B cell (primary cell): ENCODE data around the gene RABGAP1. TPM values are rescaled to one million over a fixed set of nuclear protein-coding genes. Genes with fewer than 3 reads are reported as not detected.

Source experiments
- ATAC-seq: fragments of 200-7000 bp; cut with Tn5 transposase; one replicate; pipeline ENCODE4 v1.10.0; 2021; ENCODE audit warnings: low read depth, mild to moderate bottlenecking, moderate number of reproducible peaks, moderate library complexity
- CTCF ChIA-PET: fragments of 350-600 bp; sonication (Branson Sonifier 250); formaldehyde crosslinking; loops from one replicate; lab custom pipeline; 2021; ENCODE audit warnings: antibody characterized with exemption, inconsistent platforms; lab: Charles Lee
- POLR2A ChIA-PET: fragments of 350-600 bp; sonication (Branson Sonifier 250); formaldehyde crosslinking; loops from one replicate; lab custom pipeline; 2021; ENCODE audit warnings: antibody characterized with exemption; lab: Charles Lee
- DNase-seq: peaks from one replicate; pipeline ENCODE4 v3.0.0; 2013
- H2AFZ ChIP-seq: 2 replicates; pipeline ENCODE4 v1.6.1; 2012; ENCODE audit warnings: mild to moderate bottlenecking, low read depth, low read length; ENCODE audit not compliant: insufficient read depth, poor library complexity, severe bottlenecking
- H3K27ac ChIP-seq, 2 donors: 1 replicate in 1 of 2; 2 replicates in 1 of 2; pipeline ENCODE4 v1.5.1; 2012 to 2013; ENCODE audit warnings: low read length in 2 of 2, mild to moderate bottlenecking in 2 of 2, moderate library complexity in 1 of 2
- H3K27me3 ChIP-seq, 4 experiments: fragments of 200-600 bp in 1 of 4; sonication (generic) in 1 of 4; replicated peaks in 1 of 4; 1 replicate in 2 of 4; 2 replicates in 2 of 4; pipeline versions ENCODE4 v1.6.1 to v1.7.0; 2013 to 2016; ENCODE audit warnings: low read length in 3 of 4, mild to moderate bottlenecking in 2 of 4, mixed read lengths in 1 of 4, moderate library complexity in 1 of 4; ENCODE audit not compliant: insufficient read depth in 4 of 4, control insufficient read depth in 3 of 4; ENCODE audit errors: control extremely low read depth in 1 of 4
- H3K36me3 ChIP-seq, 2 experiments: replicated peaks in 1 of 2; 1 replicate in 1 of 2; 2 replicates in 1 of 2; pipeline versions ENCODE4 v1.6.1 to v1.7.1; 2013; ENCODE audit warnings: low read length in 1 of 2; ENCODE audit not compliant: insufficient read depth in 2 of 2, control insufficient read depth in 1 of 2; ENCODE audit errors: control extremely low read depth in 1 of 2, extremely low read depth in 1 of 2
- H3K4me1 ChIP-seq, 2 donors: fragments of 200-600 bp in 1 of 2; sonication (generic) in 1 of 2; 1 replicate in 1 of 2; 2 replicates in 1 of 2; pipeline versions ENCODE4 v1.5.1 to v1.6.1; 2013 to 2017; ENCODE audit warnings: low read length in 2 of 2; ENCODE audit not compliant: control insufficient read depth in 2 of 2, insufficient read depth in 2 of 2
- H3K4me2 ChIP-seq: replicated peaks from 2 replicates; pipeline ENCODE3; 2012; ENCODE audit warnings: mild to moderate bottlenecking, low read depth, low read length; ENCODE audit not compliant: poor library complexity, severe bottlenecking
- H3K4me3 ChIP-seq, 5 experiments: fragments of 200-600 bp in 1 of 5; sonication (generic) in 1 of 5; 1 replicate in 3 of 5; 2 replicates in 2 of 5; pipeline versions ENCODE4 v1.5.1 to v1.7.0; 2011 to 2016; ENCODE audit warnings: low read length in 4 of 5, mild to moderate bottlenecking in 4 of 5, low read depth in 2 of 5, control low read depth in 1 of 5, moderate library complexity in 1 of 5; ENCODE audit not compliant: insufficient read depth in 1 of 5; ENCODE audit errors: control extremely low read depth in 1 of 5, extremely low read depth in 1 of 5
- H3K79me2 ChIP-seq: fragments of 200-600 bp; sonication (generic); one replicate; pipeline ENCODE4 v1.6.0; 2016; ENCODE audit warnings: low read length; ENCODE audit not compliant: control insufficient read depth, insufficient read depth
- H3K9ac ChIP-seq: fragments of 200-600 bp; sonication (generic); 2 replicates; pipeline ENCODE4 v1.6.1; 2017; ENCODE audit warnings: mild to moderate bottlenecking, low read length, moderate library complexity
- H3K9me3 ChIP-seq, 3 donors: one replicate each; pipeline versions ENCODE4 v1.6.1 to v1.7.1; 2013; ENCODE audit warnings: low read length in 2 of 3; ENCODE audit not compliant: control insufficient read depth in 2 of 3, insufficient read depth in 1 of 3; ENCODE audit errors: control extremely low read depth in 1 of 3
- H4K20me1 ChIP-seq: 2 replicates; pipeline ENCODE4 v1.6.0; 2012; ENCODE audit warnings: mild to moderate bottlenecking, low read length; ENCODE audit not compliant: insufficient read depth, control insufficient read depth, poor library complexity, severe bottlenecking
- H3K27ac Mint-ChIP-seq: one replicate; pipeline ENCODE4 v1.8.0; 2021; ENCODE audit warnings: mixed read lengths
- H3K27me3 Mint-ChIP-seq: one replicate; pipeline ENCODE4 v1.8.0; 2021; ENCODE audit warnings: mixed read lengths
- H3K4me1 Mint-ChIP-seq: one replicate; pipeline ENCODE4 v1.8.0; 2021; ENCODE audit warnings: mixed read lengths
- H3K4me3 Mint-ChIP-seq: one replicate; pipeline ENCODE4 v1.8.0; 2021; ENCODE audit warnings: mixed read lengths
- H3K9me3 Mint-ChIP-seq: one replicate; pipeline ENCODE4 v1.8.0; 2022; ENCODE audit warnings: mixed read lengths; ENCODE audit not compliant: insufficient read depth
- EZH2 ChIP-seq: IDR thresholded peaks from 2 replicates; pipeline ENCODE4 v1.6.1; 2012; ENCODE audit warnings: borderline replicate concordance, low read depth, mild to moderate bottlenecking, moderate library complexity, low read length; ENCODE audit not compliant: insufficient read depth, poor library complexity, severe bottlenecking
- WGBS: methylation state at CpG from one replicate; pipeline ENCODE4 v1.1.5; 2013; ENCODE audit warnings: missing lambda C conversion rate; ENCODE audit not compliant: insufficient coverage; 5-methylcytosine and 5-hydroxymethylcytosine counted together
- intact Hi-C: fragments of 100-400 bp; cut with micrococcal nuclease; formaldehyde crosslinking; loops from one replicate; pipeline ENCODE4 v1.10.0; 2022
- polyA plus RNA-seq: library from polyadenylated mRNA; depleted of rRNA; stranded (reverse); fragments of >200 nt; gene quantifications from 2 replicates; pipeline ENCODE4 v1.2.3, GENCODE V29; 2012
- total RNA-seq, 2 donors: library from RNA; stranded (reverse); fragments of 120-200 nt in 1 of 2; gene quantifications; 1 replicate in 1 of 2; 2 replicates in 1 of 2; pipeline versions ENCODE4 v1.2.3 to v1.2.4, GENCODE V29; 2013 to 2022
- TF ChIP-seq, protein P1 (sequence below): fragments of 200-600 bp; IDR thresholded peaks from one replicate; pipeline ENCODE4 v1.8.0; 2022; ENCODE audit warnings: antibody characterized with exemption, mild to moderate bottlenecking

Gene RABGAP1
- total and polyA plus RNA-seq, 2 donors (not counting 1 experiment from before 2014, with no cell fraction given): 13.9 to 81.0 TPM

DNA sequence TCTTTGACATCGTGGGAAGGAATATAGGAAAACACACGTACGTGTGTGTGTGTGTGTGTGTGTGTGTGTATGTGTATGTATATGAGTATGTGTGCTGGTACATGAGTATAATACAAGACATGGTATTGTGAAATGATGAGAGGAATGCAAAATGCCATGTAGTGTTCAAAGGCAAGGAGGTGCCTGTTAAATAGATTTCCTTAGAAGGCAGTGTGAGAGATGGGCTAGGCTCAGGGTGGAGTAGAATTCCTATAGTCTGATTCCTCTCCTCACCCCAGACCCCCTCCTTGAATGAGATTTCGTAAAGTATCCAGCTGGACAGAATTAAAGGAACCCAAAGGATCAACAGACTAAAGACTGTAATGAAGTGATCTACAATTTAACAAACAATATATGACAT, 103.8 kb downstream of the RABGAP1 start:
- H3K4me1 ChIP-seq: no peaks in the 10 kb centered on the region
- no peaks in the 10 kb centered on the region for H3K9me3 ChIP-seq
- Mint-ChIP-seq H3K27me3 (no peaks in the 10 kb centered on the region), H3K4me1 (no peaks in the 10 kb centered on the region), H3K4me3 (no peak overlapping the region), H3K9me3 (peaks cover 10% of the 10 kb centered on the region), H3K27ac (no peak overlapping the region)
- 76% methylated on average over 3 of the region's 4 CpGs for WGBS
- peaks cover 0 to 4% of the 10 kb centered on the region in 2 experiments for H3K36me3 ChIP-seq
- H3K79me2 ChIP-seq: no peaks in the 10 kb centered on the region
- no peak for DNase-seq
- H3K27ac ChIP-seq: no peak overlapping the region
- H3K27me3 ChIP-seq: no peaks in the 10 kb centered on the region
- TF ChIP-seq EZH2: no peak
- TF ChIP-seq, protein P1, sequence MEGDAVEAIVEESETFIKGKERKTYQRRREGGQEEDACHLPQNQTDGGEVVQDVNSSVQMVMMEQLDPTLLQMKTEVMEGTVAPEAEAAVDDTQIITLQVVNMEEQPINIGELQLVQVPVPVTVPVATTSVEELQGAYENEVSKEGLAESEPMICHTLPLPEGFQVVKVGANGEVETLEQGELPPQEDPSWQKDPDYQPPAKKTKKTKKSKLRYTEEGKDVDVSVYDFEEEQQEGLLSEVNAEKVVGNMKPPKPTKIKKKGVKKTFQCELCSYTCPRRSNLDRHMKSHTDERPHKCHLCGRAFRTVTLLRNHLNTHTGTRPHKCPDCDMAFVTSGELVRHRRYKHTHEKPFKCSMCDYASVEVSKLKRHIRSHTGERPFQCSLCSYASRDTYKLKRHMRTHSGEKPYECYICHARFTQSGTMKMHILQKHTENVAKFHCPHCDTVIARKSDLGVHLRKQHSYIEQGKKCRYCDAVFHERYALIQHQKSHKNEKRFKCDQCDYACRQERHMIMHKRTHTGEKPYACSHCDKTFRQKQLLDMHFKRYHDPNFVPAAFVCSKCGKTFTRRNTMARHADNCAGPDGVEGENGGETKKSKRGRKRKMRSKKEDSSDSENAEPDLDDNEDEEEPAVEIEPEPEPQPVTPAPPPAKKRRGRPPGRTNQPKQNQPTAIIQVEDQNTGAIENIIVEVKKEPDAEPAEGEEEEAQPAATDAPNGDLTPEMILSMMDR: no peak
- POLR2A ChIA-PET: interaction anchor here (0.6 kb wide), 1 partner anchor 123 kb away, joined by 3 read pairs; no protein-coding TSS in a partner anchor
- no peak overlapping the region for H3K9ac ChIP-seq
- no peak overlapping the region for H3K4me3 ChIP-seq
- intact Hi-C loops: no loop called here
- no peak for ATAC-seq
- CTCF ChIA-PET: no interaction called here
- no peak overlapping the region for H2AFZ ChIP-seq
- H4K20me1 ChIP-seq: no peaks in the 10 kb centered on the region
- no peak overlapping the region for H3K4me2 ChIP-seq

DNA sequence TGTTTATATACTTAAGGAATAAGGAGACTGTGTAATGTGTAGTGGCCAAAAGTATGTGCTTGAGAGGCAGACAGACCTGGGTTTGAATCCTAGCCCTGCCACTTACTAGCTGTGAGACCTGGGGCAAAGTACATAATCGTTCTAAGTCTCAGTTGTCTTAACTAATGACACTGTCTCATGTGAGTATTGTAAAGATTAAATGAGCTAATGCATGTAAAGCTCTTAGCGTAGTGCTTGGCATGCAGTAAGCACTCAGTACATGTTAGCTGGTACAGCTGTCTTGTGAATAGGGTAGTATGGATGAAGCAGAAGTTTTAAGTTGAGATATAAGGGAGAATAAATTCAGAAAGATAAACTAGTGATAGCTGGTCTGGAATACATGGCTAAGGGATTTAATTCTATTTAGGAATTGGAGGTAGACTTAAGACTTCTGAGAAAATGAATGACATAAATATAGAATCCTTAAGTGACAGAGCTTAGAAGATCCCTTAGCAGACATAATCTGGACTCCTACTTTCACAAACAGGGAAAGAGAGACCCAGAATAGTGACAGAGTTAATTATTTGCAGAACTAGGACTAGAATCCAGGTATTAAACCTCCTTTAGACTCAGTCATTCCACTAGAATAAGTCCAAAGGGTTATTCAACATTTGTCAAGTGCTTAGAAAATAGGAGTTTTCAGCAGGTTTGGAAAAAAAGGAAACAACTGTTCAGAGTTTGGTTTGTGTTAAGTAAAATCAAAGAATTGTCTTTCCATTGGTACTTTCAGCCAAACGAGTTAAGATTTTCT, 105.8 kb downstream of the RABGAP1 start:
- intact Hi-C loops: no loop called here
- Histone ChIP-seq H3K27ac (no peak overlapping the region), H2AFZ (no peak overlapping the region), H3K4me2 (no peak overlapping the region), H3K79me2 (no peaks in the 10 kb centered on the region), H3K9me3 (no peaks in the 10 kb centered on the region), H3K36me3 (peaks cover 0 to 3% of the 10 kb centered on the region in 2 experiments), H3K27me3 (no peaks in the 10 kb centered on the region), H3K4me1 (no peaks in the 10 kb centered on the region), H3K9ac (no peak overlapping the region), H4K20me1 (no peaks in the 10 kb centered on the region), H3K4me3 (no peak overlapping the region)
- Mint-ChIP-seq H3K9me3 (peaks cover 10% of the 10 kb centered on the region), H3K4me1 (no peaks in the 10 kb centered on the region), H3K4me3 (no peak overlapping the region), H3K27me3 (no peaks in the 10 kb centered on the region), H3K27ac (no peak overlapping the region)
- CTCF ChIA-PET: interaction anchor here (0.7 kb wide), 1 partner anchor 339 kb away, joined by 3 read pairs; no protein-coding TSS in a partner anchor
- 87% methylated on average over 2 of the region's 3 CpGs for WGBS
- DNase-seq (no peak), ATAC-seq (no peak)
- POLR2A ChIA-PET: no interaction called here
- TF ChIP-seq EZH2: no peak
- TF ChIP-seq, protein P1: no peak
